GM18502 (cell line): ENCODE results near the gene ANKRD50.
A peak's percentile ranks its signal among the peaks of the same experiment; 100 is the strongest.

Experiments used
- ATAC-seq: cut with Tn5 transposase; IDR thresholded peaks from one replicate; pipeline ENCODE4 v1.9.1; 2021; ENCODE audit warnings: mild to moderate bottlenecking; ENCODE audit not compliant: unreplicated experiment, poor library complexity

Gene ANKRD50

GRCh38 chr4:124640022-124640730, 72.4 kb downstream of the ANKRD50 start:
- ATAC-seq: no peak

- no peak for ATAC-seq
These were observed 75.2 kb downstream of the ANKRD50 start for GRCh38 chr4:124637321-124637720.

- ATAC-seq: no peak
These were observed 75.7 kb downstream of the ANKRD50 start for GRCh38 chr4:124636788-124637187.

- no peak for ATAC-seq
These were observed 77.2 kb downstream of the ANKRD50 start for GRCh38 chr4:124635331-124635730.

GRCh38 chr4:124633285-124633941, 79.1 kb downstream of the ANKRD50 start:
- ATAC-seq: no peak

GRCh38 chr4:124632439-124632838, 80.1 kb downstream of the ANKRD50 start:
- ATAC-seq: no peak

- ATAC-seq: peak; percentile 99
These were observed 80.8 kb downstream of the ANKRD50 start for GRCh38 chr4:124631760-124632159.

GRCh38 chr4:124629681-124630080, 82.9 kb downstream of the ANKRD50 start:
- no peak for ATAC-seq
